ENCODE data around the gene AKAP13. TPM values are rescaled to one million over a fixed set of nuclear protein-coding genes. Genes with fewer than 3 reads are reported as not detected.

AKAP13 gene
- polyA plus RNA-seq, 1 of the 3 experiments (the other 2 are of a cell fraction) = 8.4 TPM

DNA sequence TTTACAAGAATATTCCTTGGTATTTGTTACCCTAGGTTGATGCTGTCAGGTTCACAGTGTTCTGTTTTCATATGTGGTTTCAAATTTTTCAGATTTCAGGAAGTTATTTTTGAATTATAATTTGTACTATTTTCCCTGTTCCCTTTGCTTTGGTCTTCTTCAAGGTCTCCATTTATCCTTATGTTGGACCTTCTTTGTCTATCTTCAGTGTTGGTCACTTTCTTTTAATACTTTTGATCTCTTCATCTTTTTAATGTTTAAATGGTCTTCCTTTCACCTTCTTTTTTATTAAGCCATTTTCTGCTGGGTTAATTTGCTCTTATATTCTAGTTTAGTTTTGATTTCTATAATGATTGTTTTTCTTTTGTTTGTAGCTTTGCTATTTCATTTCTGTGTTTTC lies 353.0 kb downstream of the AKAP13 start:
- no peaks in the 10 kb centered on the region for H3K27me3 ChIP-seq (ENCODE audit: insufficient read depth)
- H3K9me3 ChIP-seq = peaks cover 11% of the 10 kb centered on the region
- no peak for DNase-seq
- TF ChIP-seq RAD21 (IDR thresholded peaks at IDR 0.05; ENCODE audit: low read length) (no peak), GABPA (IDR thresholded peaks at IDR 0.05; ENCODE audit: low read depth) (no peak), EP300 (IDR thresholded peaks at IDR 0.05; ENCODE audit: borderline replicate concordance in 1 of 2, low read depth in 1 of 2, low read length in 1 of 2) (no peak), RFX5 (IDR thresholded peaks at IDR 0.05; ENCODE audit: low read length) (no peak)
- TF ChIP-seq, protein P1, sequence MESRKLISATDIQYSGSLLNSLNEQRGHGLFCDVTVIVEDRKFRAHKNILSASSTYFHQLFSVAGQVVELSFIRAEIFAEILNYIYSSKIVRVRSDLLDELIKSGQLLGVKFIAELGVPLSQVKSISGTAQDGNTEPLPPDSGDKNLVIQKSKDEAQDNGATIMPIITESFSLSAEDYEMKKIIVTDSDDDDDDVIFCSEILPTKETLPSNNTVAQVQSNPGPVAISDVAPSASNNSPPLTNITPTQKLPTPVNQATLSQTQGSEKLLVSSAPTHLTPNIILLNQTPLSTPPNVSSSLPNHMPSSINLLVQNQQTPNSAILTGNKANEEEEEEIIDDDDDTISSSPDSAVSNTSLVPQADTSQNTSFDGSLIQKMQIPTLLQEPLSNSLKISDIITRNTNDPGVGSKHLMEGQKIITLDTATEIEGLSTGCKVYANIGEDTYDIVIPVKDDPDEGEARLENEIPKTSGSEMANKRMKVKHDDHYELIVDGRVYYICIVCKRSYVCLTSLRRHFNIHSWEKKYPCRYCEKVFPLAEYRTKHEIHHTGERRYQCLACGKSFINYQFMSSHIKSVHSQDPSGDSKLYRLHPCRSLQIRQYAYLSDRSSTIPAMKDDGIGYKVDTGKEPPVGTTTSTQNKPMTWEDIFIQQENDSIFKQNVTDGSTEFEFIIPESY (IDR thresholded peaks at IDR 0.05; ENCODE audit: borderline replicate concordance, low read depth) = no peak
- TF ChIP-seq, protein P2, sequence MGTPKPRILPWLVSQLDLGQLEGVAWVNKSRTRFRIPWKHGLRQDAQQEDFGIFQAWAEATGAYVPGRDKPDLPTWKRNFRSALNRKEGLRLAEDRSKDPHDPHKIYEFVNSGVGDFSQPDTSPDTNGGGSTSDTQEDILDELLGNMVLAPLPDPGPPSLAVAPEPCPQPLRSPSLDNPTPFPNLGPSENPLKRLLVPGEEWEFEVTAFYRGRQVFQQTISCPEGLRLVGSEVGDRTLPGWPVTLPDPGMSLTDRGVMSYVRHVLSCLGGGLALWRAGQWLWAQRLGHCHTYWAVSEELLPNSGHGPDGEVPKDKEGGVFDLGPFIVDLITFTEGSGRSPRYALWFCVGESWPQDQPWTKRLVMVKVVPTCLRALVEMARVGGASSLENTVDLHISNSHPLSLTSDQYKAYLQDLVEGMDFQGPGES (IDR thresholded peaks at IDR 0.05; ENCODE audit: low read depth, low read length) = no peak
- TF ChIP-seq, protein P3, sequence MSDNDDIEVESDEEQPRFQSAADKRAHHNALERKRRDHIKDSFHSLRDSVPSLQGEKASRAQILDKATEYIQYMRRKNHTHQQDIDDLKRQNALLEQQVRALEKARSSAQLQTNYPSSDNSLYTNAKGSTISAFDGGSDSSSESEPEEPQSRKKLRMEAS (IDR thresholded peaks at IDR 0.05; ENCODE audit: low read depth) = no peak
- H2AFZ ChIP-seq (ENCODE audit: low read depth) = no peak overlapping the region
- H3K79me2 ChIP-seq (ENCODE audit: insufficient read depth) = no peaks in the 10 kb centered on the region
- ChIA-PET POLR2A (no interaction called here), CTCF (interaction anchor here (1.1 to 12.1 kb wide), 2 partner anchors 93 to 102 kb away, joined by 5 to 201 read pairs; no protein-coding TSS in a partner anchor)
- no peak overlapping the region for H3K4me2 ChIP-seq
- no peak overlapping the region for H3K27ac ChIP-seq (ENCODE audit: low read depth in 2 of 2, low read length in 1 of 2)
- H3K9me2 ChIP-seq = no peaks in the 10 kb centered on the region
- no peak overlapping the region for H3K9ac ChIP-seq
- no peaks in the 10 kb centered on the region for H4K20me1 ChIP-seq (ENCODE audit: insufficient read depth)
- peaks cover 22% of the 10 kb centered on the region for H3F3A ChIP-seq (replicated peaks; ENCODE audit: insufficient read depth)
- H3K4me1 ChIP-seq (ENCODE audit: control insufficient read depth in 1 of 2, insufficient read depth in 2 of 2, low read depth in 1 of 2, low read length in 1 of 2) = peaks cover 0 to 2% of the 10 kb centered on the region in 2 experiments; a peak in 1 of 4 replicates
- H3K36me3 ChIP-seq (replicated peaks in 1 of 2; ENCODE audit: control insufficient read depth in 1 of 2, insufficient read depth in 2 of 2, low read length in 1 of 2) = peaks cover 38 to 73% of the 10 kb centered on the region in 2 experiments
- no peak overlapping the region for H3K4me3 ChIP-seq (ENCODE audit: low read depth in 2 of 2, low read length in 1 of 2)

DNA sequence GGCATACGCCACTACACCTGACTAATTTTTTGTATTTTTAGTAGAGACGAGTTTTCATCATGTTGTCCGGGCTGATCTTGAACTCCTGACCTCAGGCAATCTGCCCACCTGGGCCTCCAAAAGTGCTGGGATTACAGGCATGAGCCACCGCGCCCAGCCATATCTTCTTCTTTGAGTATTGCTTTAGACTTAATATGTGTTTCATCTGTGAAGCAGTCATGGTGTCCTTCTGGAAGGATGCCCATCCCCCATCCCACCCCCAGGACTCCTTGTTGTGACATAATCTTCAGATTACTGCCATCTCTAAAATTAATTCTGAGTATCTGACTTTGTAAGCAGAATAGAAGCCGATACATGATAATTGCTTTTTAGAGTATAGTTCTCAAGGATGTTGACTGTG lies 356.7 kb downstream of the AKAP13 start:
- H3K27ac ChIP-seq (ENCODE audit: low read depth in 2 of 2, low read length in 1 of 2) = no peak overlapping the region
- no peaks in the 10 kb centered on the region for H3K9me2 ChIP-seq
- TF ChIP-seq POLR2AphosphoS5 (IDR thresholded peaks at IDR 0.05; ENCODE audit: low read depth, low read length) = no peak
- H3K79me2 ChIP-seq (ENCODE audit: insufficient read depth) = no peaks in the 10 kb centered on the region
- ChIA-PET POLR2A (no interaction called here), CTCF (interaction anchor here (4.3 kb wide), 1 partner anchor 103 kb away, joined by 17 read pairs; no protein-coding TSS in a partner anchor)
- no peaks in the 10 kb centered on the region for H4K20me1 ChIP-seq (ENCODE audit: insufficient read depth)
- H3K36me3 ChIP-seq (replicated peaks in 1 of 2; ENCODE audit: control insufficient read depth in 1 of 2, insufficient read depth in 2 of 2, low read length in 1 of 2) = peaks cover 39 to 69% of the 10 kb centered on the region in 2 experiments
- no peak overlapping the region for H3K4me2 ChIP-seq
- no peaks in the 10 kb centered on the region for H3K27me3 ChIP-seq (ENCODE audit: insufficient read depth)
- H3K9me3 ChIP-seq = peaks cover 11% of the 10 kb centered on the region
- no peaks in the 10 kb centered on the region for H3K4me1 ChIP-seq (ENCODE audit: control insufficient read depth in 1 of 2, insufficient read depth in 2 of 2, low read depth in 1 of 2, low read length in 1 of 2)
- no peak overlapping the region for H3K4me3 ChIP-seq (ENCODE audit: low read depth in 2 of 2, low read length in 1 of 2)
- WGBS (ENCODE audit: low lambda C conversion rate) = 98% methylated on average over 6 of the region's 6 CpGs
- no peak overlapping the region for H2AFZ ChIP-seq (ENCODE audit: low read depth)
- H3K9ac ChIP-seq = no peak overlapping the region
- peaks cover 5% of the 10 kb centered on the region for H3F3A ChIP-seq (replicated peaks; ENCODE audit: insufficient read depth)
- DNase-seq = no peak

Data from SK-N-SH (cell line).